Subcutaneous adipose tissue (tissue), 4 donors: ENCODE data around the gene RAD51B. TPM values are rescaled to one million over a fixed set of nuclear protein-coding genes. Genes with fewer than 3 reads are reported as not detected.

Experiments used
- CTCF ChIP-seq: fragments of 450-650 bp; IDR thresholded peaks from one replicate; pipeline ENCODE4 v1.5.1; 2016; ENCODE audit warnings: low read depth, mild to moderate bottlenecking, control low read depth, antibody characterized with exemption, moderate library complexity
- total RNA-seq, 4 donors: library from RNA; depleted of rRNA; stranded (reverse); fragments of >200 nt; gene quantifications; one replicate each; pipeline ENCODE4 v1.1.0, GENCODE V29; 2016

RAD51B gene
- total RNA-seq, 4 donors from 2014 or later: 9.7 to 24.1 (median 16.7) TPM

- TF ChIP-seq CTCF: no peak
These were observed 380.1 kb downstream of the RAD51B start for GRCh38 chr14:68199554-68200151.

- TF ChIP-seq CTCF: no peak
These were observed 384.3 kb downstream of the RAD51B start for GRCh38 chr14:68203871-68204270.

- TF ChIP-seq CTCF: no peak
These were observed 388.6 kb downstream of the RAD51B start for GRCh38 chr14:68208218-68208617.

DNA sequence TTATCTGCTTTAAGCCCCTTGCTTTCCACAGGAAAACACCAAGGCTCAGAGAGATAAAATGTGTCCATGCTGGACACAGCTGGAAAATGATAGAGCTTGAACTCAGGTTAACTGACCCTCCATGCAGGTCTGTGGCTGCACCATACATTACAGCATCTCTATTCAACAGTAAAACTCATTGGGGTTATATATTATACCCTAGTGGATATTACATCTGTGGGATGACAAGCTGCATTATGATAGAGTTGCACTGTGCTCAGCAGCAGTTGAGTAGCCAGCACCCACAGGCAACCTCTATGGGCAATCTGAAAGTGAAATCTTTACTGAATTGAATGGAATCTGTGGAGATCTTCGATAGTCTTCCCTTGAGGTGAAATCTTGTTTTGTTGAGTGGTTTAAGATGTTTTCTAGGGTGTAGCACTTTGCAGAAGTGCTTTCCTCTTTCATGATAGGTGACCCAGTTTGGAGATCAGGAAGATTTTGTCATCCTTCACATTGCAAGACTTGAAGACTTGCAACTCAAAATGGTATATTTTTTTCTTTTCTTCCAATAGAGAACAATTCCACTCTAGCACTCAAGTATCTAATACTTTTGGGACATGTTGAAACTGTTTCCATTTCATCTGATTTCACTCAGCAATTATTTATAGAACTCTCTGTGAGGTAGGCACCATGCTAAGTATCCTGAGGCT lies 389.2 kb downstream of the RAD51B start:
- TF ChIP-seq CTCF: no peak

DNA sequence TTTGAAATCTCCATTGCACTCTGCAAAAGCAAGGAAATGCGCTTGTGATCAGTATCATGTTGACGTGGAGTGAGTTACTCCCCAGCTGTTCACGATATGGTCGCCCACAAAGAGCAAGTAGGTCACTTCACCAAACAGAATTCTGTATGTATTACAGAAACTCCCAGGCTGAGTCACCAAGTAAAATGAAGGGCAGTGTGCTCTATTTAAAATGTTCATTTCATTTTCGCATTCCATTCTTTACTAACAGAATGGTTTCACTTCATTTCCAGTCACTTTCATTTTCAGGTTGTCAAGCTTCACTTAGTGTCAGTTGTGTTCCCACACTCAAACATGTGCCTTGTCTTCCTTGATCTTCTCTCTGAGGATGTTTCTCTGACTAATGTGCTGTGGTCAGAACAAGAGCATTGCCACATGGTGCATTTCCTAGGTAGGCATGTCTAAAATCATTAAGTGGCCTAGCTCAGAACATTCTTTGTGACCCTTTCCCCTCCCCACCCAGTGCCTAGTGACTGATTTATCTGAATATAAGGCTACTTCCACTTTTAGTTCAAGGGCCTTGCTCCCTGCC lies 391.2 kb downstream of the RAD51B start:
- no peak for TF ChIP-seq CTCF

- no peak for TF ChIP-seq CTCF
These were observed 391.8 kb downstream of the RAD51B start for GRCh38 chr14:68211421-68211820.

DNA sequence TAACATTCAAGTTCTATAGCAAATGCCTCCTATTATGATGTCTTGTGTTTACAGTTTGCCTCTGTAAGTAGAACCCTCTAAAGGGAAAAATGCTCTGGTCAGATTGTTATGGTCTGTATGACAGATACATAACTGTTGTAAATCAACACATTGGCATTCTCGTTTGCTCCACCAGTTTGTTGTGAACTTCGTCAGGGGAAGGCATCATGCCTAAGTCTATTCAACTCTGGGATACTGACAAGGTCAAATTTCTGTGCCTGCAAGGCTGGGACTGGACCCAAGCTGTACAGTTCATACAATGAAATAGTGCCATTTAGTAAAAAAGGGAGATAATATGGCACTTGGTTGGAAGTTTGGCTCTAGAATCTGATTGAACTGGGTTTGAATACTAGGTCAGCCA lies 392.3 kb downstream of the RAD51B start:
- TF ChIP-seq CTCF: no peak
